ENCODE measurements around the gene RPN1. TPM values are rescaled to one million over a fixed set of nuclear protein-coding genes. Genes with fewer than 3 reads are reported as not detected.

Gene RPN1
- total RNA-seq, 1 donor = 164 TPM

- H3K4me1 ChIP-seq (ENCODE audit: insufficient read depth, low read length) = peaks cover 19% of the 10 kb centered on the region
- H3K27me3 ChIP-seq (ENCODE audit: insufficient read depth, low read length) = no peaks in the 10 kb centered on the region
- H3K9me3 ChIP-seq (ENCODE audit: low read depth, low read length) = no peaks in the 10 kb centered on the region
- H3K4me3 ChIP-seq (ENCODE audit: low read length) = no peak overlapping the region
These were observed 26.8 kb downstream of the RPN1 start for GRCh38 chr3:128623762-128624176.

- Histone ChIP-seq H3K4me3 (ENCODE audit: low read length) (no peak overlapping the region), H3K27me3 (ENCODE audit: insufficient read depth, low read length) (no peaks in the 10 kb centered on the region), H3K9me3 (ENCODE audit: low read depth, low read length) (no peaks in the 10 kb centered on the region), H3K4me1 (ENCODE audit: insufficient read depth, low read length) (peaks cover 33% of the 10 kb centered on the region)
These were observed 28.7 kb downstream of the RPN1 start for GRCh38 chr3:128621931-128622330.

GRCh38 chr3:128621234-128621633 is 29.4 kb downstream of the RPN1 start:
- Histone ChIP-seq H3K4me3 (ENCODE audit: low read length) (no peak overlapping the region), H3K27me3 (ENCODE audit: insufficient read depth, low read length) (no peaks in the 10 kb centered on the region), H3K4me1 (ENCODE audit: insufficient read depth, low read length) (peaks cover 36% of the 10 kb centered on the region)

GRCh38 chr3:128620268-128620691 is 30.3 kb downstream of the RPN1 start:
- H3K4me3 ChIP-seq (ENCODE audit: low read length) = no peak overlapping the region
- no peaks in the 10 kb centered on the region for H3K9me3 ChIP-seq (ENCODE audit: low read depth, low read length)
- H3K27me3 ChIP-seq (ENCODE audit: insufficient read depth, low read length) = no peaks in the 10 kb centered on the region
- H3K4me1 ChIP-seq (ENCODE audit: insufficient read depth, low read length) = peaks cover 36% of the 10 kb centered on the region

More at GRCh38 chr3:128621234-128621633, 29.4 kb downstream of the RPN1 start:
- no peaks in the 10 kb centered on the region for H3K9me3 ChIP-seq (ENCODE audit: low read depth, low read length)

GRCh38 chr3:128619146-128619890 is 31.3 kb downstream of the RPN1 start:
- Histone ChIP-seq H3K9me3 (ENCODE audit: low read depth, low read length) (no peaks in the 10 kb centered on the region), H3K4me3 (ENCODE audit: low read length) (no peak overlapping the region), H3K27me3 (ENCODE audit: insufficient read depth, low read length) (no peaks in the 10 kb centered on the region), H3K4me1 (ENCODE audit: insufficient read depth, low read length) (peaks cover 36% of the 10 kb centered on the region)

GRCh38 chr3:128618398-128618726 is 32.3 kb downstream of the RPN1 start:
- Histone ChIP-seq H3K9me3 (ENCODE audit: low read depth, low read length) (no peaks in the 10 kb centered on the region), H3K4me3 (ENCODE audit: low read length) (peak overlapping the region; percentile 87), H3K27me3 (ENCODE audit: insufficient read depth, low read length) (no peaks in the 10 kb centered on the region), H3K4me1 (ENCODE audit: insufficient read depth, low read length) (peaks cover 36% of the 10 kb centered on the region)

- Histone ChIP-seq H3K27me3 (ENCODE audit: insufficient read depth, low read length) (no peaks in the 10 kb centered on the region), H3K9me3 (ENCODE audit: low read depth, low read length) (no peaks in the 10 kb centered on the region), H3K4me3 (ENCODE audit: low read length) (peak overlapping the region; percentile 87), H3K4me1 (ENCODE audit: insufficient read depth, low read length) (peaks cover 36% of the 10 kb centered on the region)
These were observed 32.8 kb downstream of the RPN1 start for GRCh38 chr3:128617557-128618397.

- no peaks in the 10 kb centered on the region for H3K27me3 ChIP-seq (ENCODE audit: insufficient read depth, low read length)
- peak overlapping the region; percentile 87 for H3K4me3 ChIP-seq (ENCODE audit: low read length)
- no peaks in the 10 kb centered on the region for H3K9me3 ChIP-seq (ENCODE audit: low read depth, low read length)
- H3K4me1 ChIP-seq (ENCODE audit: insufficient read depth, low read length) = peaks cover 36% of the 10 kb centered on the region
These were observed 33.4 kb downstream of the RPN1 start for GRCh38 chr3:128617270-128617556.

- no peaks in the 10 kb centered on the region for H3K27me3 ChIP-seq (ENCODE audit: insufficient read depth, low read length)
- peak overlapping the region; percentile 87 for H3K4me3 ChIP-seq (ENCODE audit: low read length)
- no peaks in the 10 kb centered on the region for H3K9me3 ChIP-seq (ENCODE audit: low read depth, low read length)
- peaks cover 36% of the 10 kb centered on the region for H3K4me1 ChIP-seq (ENCODE audit: insufficient read depth, low read length)
These were observed 33.9 kb downstream of the RPN1 start for GRCh38 chr3:128616516-128617269.

GRCh38 chr3:128614076-128614475 is 36.5 kb downstream of the RPN1 start:
- H3K27me3 ChIP-seq (ENCODE audit: insufficient read depth, low read length) = no peaks in the 10 kb centered on the region

GRCh38 chr3:128613083-128613829 is 37.4 kb downstream of the RPN1 start:
- no peak overlapping the region for H3K4me3 ChIP-seq (ENCODE audit: low read length)
- no peaks in the 10 kb centered on the region for H3K9me3 ChIP-seq (ENCODE audit: low read depth, low read length)
- H3K27me3 ChIP-seq (ENCODE audit: insufficient read depth, low read length) = no peaks in the 10 kb centered on the region
- peaks cover 19% of the 10 kb centered on the region for H3K4me1 ChIP-seq (ENCODE audit: insufficient read depth, low read length)

More at GRCh38 chr3:128614076-128614475, 36.5 kb downstream of the RPN1 start:
- Histone ChIP-seq H3K9me3 (ENCODE audit: low read depth, low read length) (no peaks in the 10 kb centered on the region), H3K4me3 (ENCODE audit: low read length) (no peak overlapping the region), H3K4me1 (ENCODE audit: insufficient read depth, low read length) (peaks cover 21% of the 10 kb centered on the region)

- H3K27me3 ChIP-seq (ENCODE audit: insufficient read depth, low read length) = no peaks in the 10 kb centered on the region
- H3K4me1 ChIP-seq (ENCODE audit: insufficient read depth, low read length) = peaks cover 16% of the 10 kb centered on the region
- no peak overlapping the region for H3K4me3 ChIP-seq (ENCODE audit: low read length)
- no peaks in the 10 kb centered on the region for H3K9me3 ChIP-seq (ENCODE audit: low read depth, low read length)
These were observed 40.1 kb downstream of the RPN1 start for GRCh38 chr3:128610451-128611070.

- Histone ChIP-seq H3K9me3 (ENCODE audit: low read depth, low read length) (no peaks in the 10 kb centered on the region), H3K4me3 (ENCODE audit: low read length) (no peak overlapping the region), H3K27me3 (ENCODE audit: insufficient read depth, low read length) (no peaks in the 10 kb centered on the region), H3K4me1 (ENCODE audit: insufficient read depth, low read length) (peaks cover 28% of the 10 kb centered on the region)
These were observed 41.3 kb downstream of the RPN1 start for GRCh38 chr3:128609294-128609693.

GRCh38 chr3:128607710-128608048 is 42.9 kb downstream of the RPN1 start:
- Histone ChIP-seq H3K4me3 (ENCODE audit: low read length) (peak overlapping the region; percentile 41), H3K9me3 (ENCODE audit: low read depth, low read length) (no peaks in the 10 kb centered on the region), H3K27me3 (ENCODE audit: insufficient read depth, low read length) (no peaks in the 10 kb centered on the region), H3K4me1 (ENCODE audit: insufficient read depth, low read length) (peaks cover 44% of the 10 kb centered on the region)

Measured in mononuclear cell (primary cell).